Uterus (tissue), 2 donors: ENCODE measurements around the gene COL24A1.

Source experiments
- CTCF ChIP-seq, 4 experiments: fragments of 200-600 bp in 2 of 4; fragments of 450-650 bp in 2 of 4; sonication (generic) in 2 of 4; IDR thresholded peaks; one replicate each; pipeline ENCODE4 v1.5.1; 2016 to 2019; ENCODE audit warnings: antibody characterized with exemption in 4 of 4, mild to moderate bottlenecking in 2 of 4, moderate library complexity in 1 of 4
- POLR2A ChIP-seq, 2 donors: fragments of 450-650 bp; IDR thresholded peaks; one replicate each; pipeline ENCODE4 v1.6.1; 2016; ENCODE audit warnings: antibody characterized with exemption in 2 of 2, mild to moderate bottlenecking in 1 of 2, moderate library complexity in 1 of 2

GRCh38 chr1:85889870-85890269 is 266.7 kb downstream of the COL24A1 start:
- TF ChIP-seq CTCF (IDR thresholded peaks at IDR 0.05): no peak
- TF ChIP-seq POLR2A (IDR thresholded peaks at IDR 0.05): no peak
